Measurements from ENCODE around the gene RMND1.
"Not testable (repeated sequence)": the region's sequence is repeated elsewhere in the genome, so short reads cannot be mapped to it uniquely, and the experiment has no call there.

RMND1 gene

GRCh38 chr6:151365233-151365632 is 86.7 kb downstream of the RMND1 start:
- H3K4me2 ChIP-seq (ENCODE audit: low read length), result no peak overlapping the region
- no peak for TF ChIP-seq CTCF (IDR thresholded peaks at IDR 0.05)
- no peaks in the 10 kb centered on the region for H3K27me3 ChIP-seq (ENCODE audit: control insufficient read depth, insufficient read depth, low read length)
- H3K36me3 ChIP-seq (ENCODE audit: control insufficient read depth, insufficient read depth, low read length), result no peaks in the 10 kb centered on the region
- H3K9ac ChIP-seq, result no peak overlapping the region
- H3K9me3 ChIP-seq (ENCODE audit: control insufficient read depth, low read length), result no peaks in the 10 kb centered on the region
- H2AFZ ChIP-seq, result no peak overlapping the region
- H3K79me2 ChIP-seq, result no peaks in the 10 kb centered on the region
- H3K4me3 ChIP-seq (ENCODE audit: low read depth, low read length), result no peak overlapping the region
- no peak overlapping the region for H3K27ac ChIP-seq
- H3K4me1 ChIP-seq, result no peaks in the 10 kb centered on the region

GRCh38 chr6:151359486-151359885 is 92.4 kb downstream of the RMND1 start:
- Histone ChIP-seq H2AFZ (no peak overlapping the region), H3K27me3 (ENCODE audit: control insufficient read depth, insufficient read depth, low read length) (no peaks in the 10 kb centered on the region), H3K4me1 (no peaks in the 10 kb centered on the region), H3K27ac (no peak overlapping the region), H3K36me3 (ENCODE audit: control insufficient read depth, insufficient read depth, low read length) (no peaks in the 10 kb centered on the region), H3K9me3 (ENCODE audit: control insufficient read depth, low read length) (no peaks in the 10 kb centered on the region), H3K4me2 (ENCODE audit: low read length) (no peak overlapping the region), H3K79me2 (no peaks in the 10 kb centered on the region), H3K9ac (no peak overlapping the region), H3K4me3 (ENCODE audit: low read depth, low read length) (no peak overlapping the region)
- TF ChIP-seq CTCF (IDR thresholded peaks at IDR 0.05), result no peak

GRCh38 chr6:151358475-151358874 is 93.5 kb downstream of the RMND1 start:
- H3K4me1 ChIP-seq, result no peaks in the 10 kb centered on the region
- no peak for TF ChIP-seq CTCF (IDR thresholded peaks at IDR 0.05)
- H3K36me3 ChIP-seq (ENCODE audit: control insufficient read depth, insufficient read depth, low read length), result no peaks in the 10 kb centered on the region

GRCh38 chr6:151357758-151358436 is 94.0 kb downstream of the RMND1 start:
- Histone ChIP-seq H3K36me3 (ENCODE audit: control insufficient read depth, insufficient read depth, low read length) (no peaks in the 10 kb centered on the region), H3K9me3 (ENCODE audit: control insufficient read depth, low read length) (no peaks in the 10 kb centered on the region), H2AFZ (no peak overlapping the region), H3K27me3 (ENCODE audit: control insufficient read depth, insufficient read depth, low read length) (no peaks in the 10 kb centered on the region), H3K9ac (no peak overlapping the region), H3K4me3 (ENCODE audit: low read depth, low read length) (no peak overlapping the region), H3K27ac (no peak overlapping the region), H3K4me2 (ENCODE audit: low read length) (no peak overlapping the region), H3K79me2 (no peaks in the 10 kb centered on the region), H3K4me1 (no peaks in the 10 kb centered on the region)
- TF ChIP-seq CTCF (IDR thresholded peaks at IDR 0.05), result no peak

More at GRCh38 chr6:151358475-151358874, 93.5 kb downstream of the RMND1 start:
- no peak overlapping the region for H3K4me2 ChIP-seq (ENCODE audit: low read length)
- H3K9me3 ChIP-seq (ENCODE audit: control insufficient read depth, low read length), result no peaks in the 10 kb centered on the region
- no peaks in the 10 kb centered on the region for H3K27me3 ChIP-seq (ENCODE audit: control insufficient read depth, insufficient read depth, low read length)
- H3K79me2 ChIP-seq, result no peaks in the 10 kb centered on the region
- no peak overlapping the region for H3K9ac ChIP-seq
- no peak overlapping the region for H2AFZ ChIP-seq
- H3K4me3 ChIP-seq (ENCODE audit: low read depth, low read length), result no peak overlapping the region
- no peak overlapping the region for H3K27ac ChIP-seq

- H3K9ac ChIP-seq; H3K4me3 ChIP-seq (ENCODE audit: low read depth, low read length); H3K4me1 ChIP-seq; H3K79me2 ChIP-seq; H2AFZ ChIP-seq; H3K36me3 ChIP-seq (ENCODE audit: control insufficient read depth, insufficient read depth, low read length); H3K9me3 ChIP-seq (ENCODE audit: control insufficient read depth, low read length); H3K27me3 ChIP-seq (ENCODE audit: control insufficient read depth, insufficient read depth, low read length); H3K4me2 ChIP-seq (ENCODE audit: low read length); H3K27ac ChIP-seq: not testable (repeated sequence)
Measured at GRCh38 chr6:151356983-151357382, 94.9 kb downstream of the RMND1 start.

Measured in parathyroid adenoma (tissue), 2 donors.